Stimulated activated CD4-positive, alpha-beta T cell treated with anti-CD3 and anti-CD28 coated beads, TNF-alpha, amount 100 ng/mL, for 4 hours (primary cell): ENCODE results near the gene CREB3L4.

Experiments used
- DNase-seq, 3 experiments: peaks; one replicate each; pipeline ENCODE4 v3.0.0-alpha.2; 2020; ENCODE audit warnings: low read depth in 3 of 3

The CREB3L4 gene

GRCh38 chr1:153936011-153936802, 31.5 kb upstream of the CREB3L4 start:
- DNase-seq = no peak

- no peak for DNase-seq
Observed at GRCh38 chr1:153937331-153937730, 30.4 kb upstream of the CREB3L4 start.

GRCh38 chr1:153938996-153939395, 28.7 kb upstream of the CREB3L4 start:
- DNase-seq = no peak

- no peak for DNase-seq
Observed at GRCh38 chr1:153939476-153939875, 28.2 kb upstream of the CREB3L4 start.

GRCh38 chr1:153940756-153941155, 26.9 kb upstream of the CREB3L4 start:
- DNase-seq = no peak

GRCh38 chr1:153941826-153942725, 25.6 kb upstream of the CREB3L4 start:
- DNase-seq = no peak

GRCh38 chr1:153942766-153943549, 24.7 kb upstream of the CREB3L4 start:
- DNase-seq = no peak

- DNase-seq = no peak
Observed at GRCh38 chr1:153944005-153944826, 23.5 kb upstream of the CREB3L4 start.

GRCh38 chr1:153944827-153945117, 22.9 kb upstream of the CREB3L4 start:
- DNase-seq = no peak

- peak; percentile 43 to 55 (median 51) for DNase-seq
Observed at GRCh38 chr1:153945131-153945794, 22.4 kb upstream of the CREB3L4 start.

- DNase-seq = peak; percentile 37 to 48 (median 47)
Observed at GRCh38 chr1:153945795-153946621, 21.7 kb upstream of the CREB3L4 start.

GRCh38 chr1:153946622-153947241, 21.0 kb upstream of the CREB3L4 start, which contains the start of gene DENND4B:
DENND4B (minus strand) TSS chr1:153946718; CDS start chr1:153944374, 2,344 bp downstream.
- peak; percentile 59 to 62 (median 62) for DNase-seq

- DNase-seq = no peak
Observed at GRCh38 chr1:153951183-153951582, 16.5 kb upstream of the CREB3L4 start.

- no peak for DNase-seq
Observed at GRCh38 chr1:153951801-153952200, 15.9 kb upstream of the CREB3L4 start.

- no peak for DNase-seq
Observed at GRCh38 chr1:153953859-153954365, 13.8 kb upstream of the CREB3L4 start.

GRCh38 chr1:153954826-153955225, 12.9 kb upstream of the CREB3L4 start:
- no peak for DNase-seq

GRCh38 chr1:153956997-153957715, 10.5 kb upstream of the CREB3L4 start:
- no peak for DNase-seq

- DNase-seq = no peak
Observed at GRCh38 chr1:153957744-153958110, 10.0 kb upstream of the CREB3L4 start.
